Cardiac septum (tissue), 1 donor: ENCODE measurements around the gene ANKRD44. TPM values are rescaled to one million over a fixed set of nuclear protein-coding genes. Genes with fewer than 3 reads are reported as not detected.

Experiments
- DNase-seq: peaks from one replicate; pipeline ENCODE4 v3.0.0-alpha.2; 2020; ENCODE audit warnings: low spot score
- intact Hi-C: fragments of 100-400 bp; cut with DNase I; formaldehyde crosslinking; loops from one replicate; pipeline ENCODE4 v1.14.0; 2022
- total RNA-seq: library from RNA; stranded (reverse); fragmentation: NEBNext Ultra II Directional; extraction: Animal tissue kit (Norgen Biotek cat#: 25700); gene quantifications from one replicate; pipeline ENCODE4 v1.2.1, GENCODE V29; 2021
- donor health status: DM: no; HTN: no; CAD: no.

ANKRD44 gene
- total RNA-seq, 1 donor from 2014 or later = 6.4 TPM

DNA sequence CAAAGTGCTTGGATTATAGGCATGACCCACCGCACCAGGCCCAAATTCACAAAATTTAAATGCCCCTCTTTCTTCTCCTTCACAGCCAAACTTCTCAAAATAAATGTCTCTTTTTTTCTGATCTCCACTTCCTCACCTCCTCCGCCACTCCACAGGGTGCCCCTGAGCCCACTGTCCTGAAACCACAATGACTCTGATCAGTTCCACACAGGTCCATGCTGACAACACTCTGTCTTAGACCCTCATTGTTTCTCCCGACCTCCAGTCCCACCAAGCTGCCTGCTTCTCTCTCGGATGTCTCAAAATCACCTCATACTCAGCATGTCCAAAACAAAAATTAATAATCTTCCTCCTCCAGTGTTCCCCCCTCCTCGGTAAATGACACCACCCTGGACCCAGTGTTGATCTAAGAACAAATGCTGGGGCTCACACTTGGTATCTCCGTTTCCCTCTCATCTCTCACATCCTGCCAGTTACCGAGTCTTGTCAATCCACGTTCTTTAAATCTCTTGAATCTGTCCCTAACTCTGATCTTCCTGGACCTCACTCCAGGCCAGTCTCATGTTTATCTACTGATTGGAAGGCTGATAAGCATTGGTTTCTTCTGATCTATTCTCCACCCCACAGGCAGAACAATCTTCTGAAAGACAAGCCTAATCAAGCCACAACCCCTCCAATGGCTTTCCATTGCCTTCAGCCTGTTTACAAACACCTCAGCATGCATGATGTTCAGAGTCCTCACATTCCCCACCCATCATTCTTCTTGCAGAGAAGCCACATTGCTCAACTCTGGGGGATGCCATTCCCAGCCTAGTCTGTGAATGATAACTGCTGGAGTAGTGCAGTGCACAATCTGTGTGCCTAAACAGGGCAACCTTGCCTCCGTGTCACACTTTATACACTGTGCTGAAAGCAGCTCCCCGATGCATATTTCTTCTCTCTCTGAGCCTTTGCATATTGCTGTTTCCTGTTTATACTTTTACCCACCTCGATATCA is 12.4 kb upstream of the ANKRD44 start:
- intact Hi-C loops = no loop called here
- DNase-seq = no peak

DNA sequence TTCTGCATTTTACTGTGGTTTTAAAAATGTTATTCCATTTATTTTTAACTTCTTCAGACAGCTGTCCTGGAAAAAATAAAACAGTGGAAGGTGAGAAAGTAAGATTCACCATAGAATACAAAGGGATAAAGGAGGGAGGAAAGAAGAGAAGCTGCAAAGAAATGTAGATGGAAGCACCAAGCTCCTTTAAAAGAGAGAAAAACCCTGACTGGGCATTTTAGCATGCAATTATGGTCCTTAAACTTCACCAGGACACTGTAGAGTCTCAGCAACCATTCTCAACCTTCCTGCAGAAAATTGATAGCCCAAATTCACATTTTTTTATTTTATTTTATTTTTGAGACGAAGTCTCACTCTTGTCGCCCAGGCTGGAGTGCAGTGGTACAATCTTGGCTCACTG is 11.6 kb upstream of the ANKRD44 start:
- DNase-seq = no peak
- intact Hi-C loops = no loop called here

DNA sequence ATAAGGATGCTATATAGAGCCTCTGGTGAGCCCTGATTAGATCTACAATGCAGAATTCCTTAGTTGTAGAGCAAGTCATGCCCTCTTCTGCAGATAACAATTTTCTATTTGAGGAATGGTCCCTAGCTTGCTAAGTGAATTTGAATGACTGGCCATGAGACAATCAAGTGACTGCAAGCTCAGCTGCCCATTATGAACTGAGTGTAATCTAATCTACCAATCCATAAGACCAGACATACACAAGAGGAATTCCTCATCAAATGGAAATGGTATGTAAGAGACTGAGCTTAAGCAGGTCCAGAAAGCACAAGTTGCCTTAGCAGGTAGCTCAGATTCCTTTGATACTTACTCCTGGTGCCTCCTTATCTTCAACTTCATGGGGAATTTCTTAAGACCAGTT is 4.8 kb upstream of the ANKRD44 start:
- no peak for DNase-seq
- intact Hi-C loops = no loop called here

DNA sequence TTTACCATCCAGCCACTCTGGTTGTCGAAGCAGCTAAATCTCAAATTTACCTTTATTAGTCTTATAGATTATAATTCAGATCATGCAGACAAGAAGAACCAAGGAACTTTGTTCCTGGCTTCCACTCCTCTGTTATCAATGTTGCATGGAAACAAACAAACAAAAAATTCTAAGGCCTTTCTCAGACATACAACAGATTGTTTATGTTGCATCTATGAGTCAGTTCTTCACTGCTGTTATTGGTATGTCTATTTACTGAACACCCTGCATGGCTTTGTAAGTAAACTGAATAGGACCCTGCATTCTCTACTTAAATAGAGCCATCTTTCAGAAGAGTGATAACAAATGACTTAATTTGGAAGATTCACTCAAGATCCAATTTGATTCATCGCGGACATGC is 1.6 kb upstream of the ANKRD44 start:
- intact Hi-C loops = loop anchor here (5.0 kb wide), 1 partner anchor 65 kb away; no protein-coding TSS in a partner anchor
- DNase-seq = no peak

DNA sequence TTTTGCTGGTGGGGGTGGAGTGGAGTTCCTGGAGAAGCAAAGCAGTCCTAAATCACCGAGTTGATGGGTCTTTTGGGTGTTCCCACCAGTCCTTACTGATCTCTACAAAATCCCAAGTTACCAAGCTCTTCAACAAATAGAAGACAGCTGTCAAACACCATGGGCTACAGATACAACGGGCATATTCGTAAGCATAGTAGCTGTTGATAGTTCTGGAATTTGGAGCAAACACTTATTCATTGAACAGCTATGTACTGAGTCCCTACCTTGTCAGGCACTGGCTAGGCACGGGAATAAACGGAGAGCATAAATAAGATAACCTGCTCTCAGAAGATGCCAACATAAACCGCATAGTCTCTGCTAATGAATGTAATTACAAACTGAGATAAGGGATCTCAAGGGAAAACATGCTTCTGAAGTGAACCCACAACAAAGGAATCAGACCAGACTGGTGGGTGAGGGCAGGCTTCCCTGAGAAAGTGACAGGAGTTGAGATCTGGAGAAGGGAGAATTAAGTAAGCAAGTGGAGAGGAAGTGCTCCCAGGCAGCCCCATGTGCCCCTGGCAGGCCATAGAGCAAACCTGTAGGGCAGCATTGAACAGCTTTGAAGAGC is 947 bp upstream of the ANKRD44 start:
- intact Hi-C loops = loop anchor here (2.0 to 5.0 kb wide), 3 partner anchors 66 to 199 kb away; no protein-coding TSS in a partner anchor
- DNase-seq = no peak

DNA sequence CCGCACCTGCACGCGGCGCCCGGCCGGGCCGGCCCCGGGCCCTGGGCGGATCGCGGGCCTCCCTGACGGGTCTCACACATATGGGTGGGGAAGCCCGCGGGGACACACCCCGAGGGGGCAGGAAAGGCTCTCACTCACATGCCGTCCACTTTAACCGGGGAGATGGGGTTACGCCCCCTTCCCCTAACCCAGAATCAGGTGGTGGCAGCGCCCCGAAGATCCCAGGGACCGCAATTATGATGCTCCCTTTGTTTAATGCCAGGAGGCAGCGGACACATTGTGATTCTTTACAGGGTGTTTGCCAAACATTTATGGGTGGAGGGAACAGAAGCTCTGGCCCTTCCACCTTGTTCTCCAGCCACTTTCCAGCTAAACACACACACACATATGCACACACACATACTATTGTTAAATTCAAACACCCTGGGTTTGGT is 424 bp upstream of the ANKRD44 start:
- DNase-seq = no peak
- intact Hi-C loops = loop anchor here (2.0 to 5.0 kb wide), 3 partner anchors 66 to 198 kb away; no protein-coding TSS in a partner anchor

DNA sequence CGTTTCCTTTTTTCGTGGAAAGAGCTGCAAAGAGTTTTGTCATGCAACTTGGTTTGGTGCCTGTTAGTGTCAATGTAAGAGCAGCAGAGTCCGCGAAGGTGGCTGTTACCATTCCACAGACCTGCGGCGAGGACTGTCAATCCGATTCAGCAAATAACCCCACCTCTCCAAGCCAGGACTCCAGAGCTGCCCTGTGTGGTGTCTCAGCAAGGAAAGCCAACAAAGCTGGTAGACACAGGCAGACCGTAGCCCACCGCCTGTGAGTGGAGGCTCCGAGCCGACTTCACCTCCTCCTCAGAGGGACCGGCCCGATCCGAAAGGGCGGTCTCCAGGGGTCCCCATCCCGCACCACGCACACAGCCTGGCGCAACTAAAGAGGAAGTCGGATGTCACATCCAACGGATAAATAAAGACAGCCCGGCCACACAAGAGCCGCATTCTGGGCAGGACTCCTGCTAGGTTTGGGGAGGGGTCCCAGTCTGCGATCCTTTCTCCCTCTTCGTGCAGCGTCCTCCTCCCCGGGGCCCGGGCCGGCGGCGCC is 819 bp downstream of the ANKRD44 start:
- intact Hi-C loops = loop anchor here (2.0 to 5.0 kb wide), 3 partner anchors 68 to 197 kb away; no protein-coding TSS in a partner anchor
- DNase-seq = peak; percentile 77

DNA sequence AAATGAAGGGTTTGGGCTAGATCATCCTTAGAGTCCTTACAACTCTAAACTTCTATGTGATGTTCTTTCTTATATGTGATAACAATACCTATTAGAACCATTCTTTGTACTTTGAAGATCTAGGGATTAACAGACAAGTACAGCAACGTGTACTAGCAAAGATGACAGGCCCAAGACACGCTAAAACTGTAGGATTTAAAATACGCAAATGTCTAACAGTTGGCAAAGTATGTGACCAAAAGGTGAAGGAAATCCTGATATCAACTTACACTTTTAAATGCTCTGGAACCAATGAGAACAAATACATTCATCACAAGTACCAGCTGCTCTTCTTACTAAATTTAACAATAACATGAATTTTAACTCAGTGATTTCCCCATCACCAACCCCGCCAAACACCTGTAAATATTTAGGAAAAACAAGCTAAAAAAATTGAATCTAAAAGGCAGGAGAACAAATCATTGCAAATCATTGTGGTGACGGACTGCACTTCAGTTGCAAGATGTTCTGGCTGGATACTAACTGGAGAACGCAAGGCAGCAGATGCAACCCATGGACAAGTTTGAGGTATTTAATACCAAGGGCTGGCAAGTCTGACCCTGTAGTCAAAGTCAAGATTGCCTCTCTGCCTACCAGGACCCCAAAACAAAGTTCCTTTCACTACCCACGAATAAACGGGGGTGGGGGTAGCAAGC is 1.4 kb downstream of the ANKRD44 start:
- DNase-seq = no peak
- intact Hi-C loops = no loop called here

DNA sequence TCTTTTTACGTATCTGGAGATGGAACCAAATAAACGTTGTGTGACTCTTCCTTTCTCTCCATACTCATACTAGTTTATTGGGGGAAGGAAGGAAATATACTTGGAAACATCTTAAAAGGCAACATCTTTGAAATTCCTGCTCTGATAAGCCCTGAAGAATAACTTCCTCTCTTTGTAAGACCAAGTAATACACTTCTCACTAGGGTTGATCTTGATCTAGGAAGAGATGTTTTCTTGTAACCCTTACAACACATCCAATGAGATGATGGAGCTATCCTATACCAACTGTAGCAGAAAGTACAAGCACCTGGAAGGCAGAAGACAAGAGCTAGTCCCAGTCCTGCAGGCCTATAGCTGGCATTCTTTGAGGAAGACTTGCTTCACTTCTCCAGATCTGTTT is 2.0 kb downstream of the ANKRD44 start:
- no peak for DNase-seq
- intact Hi-C loops = no loop called here

DNA sequence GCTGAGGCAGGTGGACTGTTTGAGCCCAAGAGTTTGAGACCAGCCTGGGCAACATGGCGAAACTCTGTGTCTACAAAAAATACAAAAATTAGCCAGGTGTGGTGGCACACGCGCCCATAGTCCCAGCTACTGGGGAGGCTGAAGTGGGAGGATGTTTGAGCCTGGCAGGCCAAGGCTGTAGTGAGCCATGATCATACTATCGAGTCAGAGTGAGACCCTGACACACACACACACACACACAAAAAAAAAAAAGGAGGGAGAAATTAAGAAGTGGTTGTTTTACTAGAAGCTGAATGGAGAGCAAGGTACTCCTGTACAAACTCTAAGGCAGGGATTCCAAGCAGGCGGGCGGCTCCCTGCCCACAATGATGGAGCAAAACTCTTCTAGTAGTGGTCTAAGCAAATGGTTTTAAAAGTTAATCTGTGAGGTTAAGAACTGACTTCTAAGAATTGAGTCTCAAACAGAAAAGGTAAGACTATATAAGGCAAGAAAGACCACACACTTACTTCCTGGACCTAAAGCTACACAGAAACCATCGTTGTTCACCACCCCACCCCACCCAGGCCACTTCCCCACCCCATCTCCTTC is 2.6 kb downstream of the ANKRD44 start:
- intact Hi-C loops = no loop called here
- no peak for DNase-seq

DNA sequence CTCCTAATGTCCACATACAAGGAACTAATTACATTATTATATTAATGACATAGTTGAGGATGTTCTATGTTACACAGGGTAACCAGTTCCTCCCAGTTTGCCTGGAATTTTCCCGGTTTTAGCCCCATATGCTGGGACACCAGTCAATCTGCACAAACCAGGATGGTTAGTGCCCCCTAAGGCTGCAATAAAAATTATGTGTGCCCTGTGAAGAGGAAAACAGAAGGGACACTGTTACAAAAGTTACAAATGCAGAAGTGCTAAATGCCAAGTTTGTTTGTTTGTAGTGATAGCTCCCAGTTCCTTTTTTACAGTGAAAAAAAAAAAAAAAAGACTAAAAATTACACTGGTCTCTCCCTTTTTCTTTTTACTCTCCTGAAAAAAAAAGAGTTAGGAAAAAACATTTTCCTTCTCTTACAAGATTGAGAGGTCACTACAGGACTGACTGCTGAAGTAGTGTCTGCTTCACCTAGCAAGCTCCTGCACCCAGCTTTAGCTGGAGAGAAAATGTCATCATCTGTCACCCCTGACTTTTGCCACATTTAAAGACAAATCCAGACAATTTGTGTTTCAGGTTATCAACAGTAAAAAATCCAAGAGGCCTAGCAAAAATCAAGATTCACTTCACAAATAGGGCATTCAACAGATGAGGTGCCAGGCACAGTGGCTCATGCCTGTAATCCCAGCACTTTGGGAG is 3.2 kb downstream of the ANKRD44 start:
- no peak for DNase-seq
- intact Hi-C loops = no loop called here

DNA sequence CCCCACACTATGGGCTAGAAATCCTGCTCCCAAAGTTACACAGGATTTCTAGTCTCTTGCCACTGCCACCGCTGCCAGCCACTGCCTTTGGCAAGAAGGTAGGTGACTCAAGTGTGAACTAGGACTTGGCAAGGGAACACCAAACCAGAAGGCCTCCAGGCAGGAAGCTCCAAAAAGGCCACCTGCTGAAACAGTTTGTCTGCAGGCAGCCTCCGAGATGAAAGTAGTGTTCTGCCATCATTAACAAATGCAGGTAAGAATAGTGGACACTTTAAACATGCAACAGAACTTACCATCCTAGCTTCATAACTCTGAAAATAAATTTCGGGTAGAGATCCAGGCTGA is 3.9 kb downstream of the ANKRD44 start:
- no peak for DNase-seq
- intact Hi-C loops = no loop called here

DNA sequence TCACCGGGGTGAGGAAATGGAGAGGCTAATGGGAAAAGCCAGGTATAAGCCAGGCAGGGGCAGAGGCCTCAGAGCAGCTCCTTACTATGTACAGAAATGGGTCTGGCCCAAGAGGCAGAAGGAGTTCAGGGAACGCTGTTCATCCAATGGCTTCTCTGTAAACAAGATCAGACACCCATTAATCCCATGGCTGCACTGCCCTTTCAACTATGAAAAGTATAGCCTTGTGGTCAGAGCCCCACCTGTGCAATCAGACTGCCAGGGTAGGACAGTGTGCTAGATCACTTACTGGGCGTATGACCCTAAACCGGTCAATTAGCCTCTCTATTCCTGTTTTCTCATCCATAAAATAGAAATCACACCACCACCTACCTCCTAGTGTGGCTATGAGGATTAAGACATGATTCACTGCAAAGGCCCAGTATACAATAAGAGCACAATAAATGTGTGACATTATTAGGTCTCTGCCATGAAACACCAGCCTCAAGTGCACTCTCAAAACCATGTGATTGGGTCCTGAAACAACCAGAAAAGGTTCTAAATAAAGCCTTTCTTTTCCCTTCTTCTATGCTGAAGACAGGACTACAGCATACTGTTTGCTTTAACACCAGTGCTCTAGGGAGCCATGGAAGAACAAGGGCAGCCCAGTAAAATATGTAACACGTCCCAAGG is 4.4 kb downstream of the ANKRD44 start:
- no peak for DNase-seq
- intact Hi-C loops = no loop called here

DNA sequence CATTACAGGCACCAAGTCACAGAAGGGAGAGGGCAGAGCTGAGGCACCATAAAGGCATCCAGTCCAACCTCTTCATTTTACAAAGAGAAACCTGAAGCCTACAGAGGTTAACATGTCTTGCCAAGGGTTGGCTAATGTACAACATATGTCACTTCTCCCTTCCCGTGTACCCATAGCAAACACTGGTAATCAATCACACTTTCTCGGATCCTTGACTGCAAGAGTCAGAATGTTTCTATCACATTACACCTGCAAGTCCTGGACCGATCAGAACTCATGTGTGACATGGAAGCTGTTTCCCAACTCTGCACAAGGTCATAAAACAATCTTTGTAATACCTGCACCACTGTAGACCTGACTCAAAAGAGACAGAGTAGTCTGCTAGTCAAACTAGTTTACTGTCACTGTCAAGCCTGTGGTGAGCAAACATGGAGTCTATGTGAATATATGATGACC is 6.0 kb downstream of the ANKRD44 start:
- intact Hi-C loops = no loop called here
- no peak for DNase-seq

DNA sequence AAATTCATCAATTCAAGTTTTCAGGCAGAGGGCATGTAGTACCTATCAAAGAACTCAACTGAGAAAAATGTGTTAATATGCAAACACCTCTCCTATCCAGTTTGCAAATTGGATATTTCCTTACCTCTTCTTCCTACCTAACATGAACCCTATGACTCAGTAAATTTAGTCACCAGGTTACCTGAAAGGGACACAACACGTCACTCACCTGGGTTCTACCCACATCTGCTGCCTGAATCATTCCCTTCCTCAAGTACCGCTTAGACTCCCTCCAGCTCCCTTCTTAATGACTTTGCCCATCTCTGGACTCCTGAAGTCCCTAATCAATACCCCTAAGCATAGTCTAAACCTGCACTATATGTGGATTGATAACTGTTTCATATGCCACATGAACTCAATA is 10.4 kb downstream of the ANKRD44 start:
- intact Hi-C loops = no loop called here
- no peak for DNase-seq

DNA sequence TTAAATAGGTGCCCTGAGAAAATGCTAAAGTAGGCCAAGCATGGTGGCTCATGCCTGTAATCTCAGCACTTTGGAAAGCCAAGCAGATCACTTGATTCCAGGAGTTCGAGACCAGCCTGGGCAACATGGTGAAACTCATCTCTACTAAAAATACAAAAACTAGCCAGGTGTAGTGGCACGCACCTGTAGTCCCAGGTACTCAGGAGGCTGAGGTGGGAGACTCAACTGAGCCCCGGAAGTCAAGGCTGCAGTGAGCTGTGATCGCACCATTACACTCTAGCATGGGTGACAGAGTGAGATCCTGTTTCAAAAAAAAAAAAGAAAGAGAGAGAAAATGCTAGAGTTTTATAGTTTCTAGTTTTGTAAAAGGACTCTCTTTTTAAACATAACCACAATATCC is 12.0 kb downstream of the ANKRD44 start:
- no peak for DNase-seq
- intact Hi-C loops = no loop called here

DNA sequence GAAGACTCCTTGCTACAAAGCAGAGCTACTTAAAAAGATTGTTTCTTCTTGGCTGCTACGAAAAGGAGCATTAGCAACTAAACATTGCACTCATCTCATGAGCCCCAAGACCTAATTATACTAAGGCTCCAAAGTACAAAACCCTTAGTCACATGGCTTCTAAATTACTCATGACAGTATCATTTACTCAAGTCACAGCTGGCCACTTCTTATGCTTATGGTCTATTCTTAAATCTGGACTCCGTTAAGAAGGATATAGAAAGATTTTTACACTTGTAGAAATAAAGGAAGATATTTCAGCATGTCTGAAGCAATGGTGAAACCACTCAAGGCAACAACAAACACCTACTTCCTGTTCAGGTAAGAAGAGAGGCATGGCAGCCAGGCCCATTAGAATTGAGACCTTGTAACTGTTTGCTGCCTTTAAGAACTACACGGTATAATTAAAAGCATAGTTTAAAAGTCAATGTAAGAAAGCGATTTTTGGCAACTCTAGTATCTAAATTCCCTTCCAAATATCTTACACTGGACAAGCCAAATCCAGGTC is 12.7 kb downstream of the ANKRD44 start:
- intact Hi-C loops = no loop called here

DNA sequence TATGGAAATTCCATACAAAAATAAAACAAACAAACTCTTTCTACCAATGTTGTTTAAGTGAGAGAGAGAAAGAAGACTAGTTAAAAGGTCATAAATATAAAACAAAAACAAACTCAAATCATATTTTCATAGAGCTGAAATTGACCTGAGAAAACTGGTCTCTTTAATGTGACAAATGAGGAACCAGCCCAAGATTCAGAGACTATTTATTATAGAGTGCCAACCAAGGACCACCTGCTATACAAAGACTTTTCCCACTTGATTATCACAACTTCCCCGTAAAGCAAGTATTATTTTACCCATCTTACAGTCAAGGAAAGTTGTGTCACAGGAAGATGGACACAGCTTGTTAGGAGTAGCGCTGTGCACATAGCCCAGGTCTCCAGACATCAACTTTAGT is 13.3 kb downstream of the ANKRD44 start:
- DNase-seq = no peak
- intact Hi-C loops = no loop called here

More for the DNA sequence above, 12.7 kb downstream of the ANKRD44 start:
- no peak for DNase-seq
